Stimulated activated CD8-positive, alpha-beta memory T cell treated with anti-CD3 and anti-CD28 coated beads, Interleukin-7, amount 100 ng/mL, for 1 hour (primary cell): Measurements from ENCODE around the gene FAM131C.
"Not testable (repeated sequence)": the region's sequence is repeated elsewhere in the genome, so short reads cannot be mapped to it uniquely, and the experiment has no call there.

Source experiments
- DNase-seq, 2 donors: peaks; one replicate each; pipeline ENCODE4 v3.0.0-alpha.2; 2020; ENCODE audit warnings: low read depth in 2 of 2

FAM131C gene

DNA sequence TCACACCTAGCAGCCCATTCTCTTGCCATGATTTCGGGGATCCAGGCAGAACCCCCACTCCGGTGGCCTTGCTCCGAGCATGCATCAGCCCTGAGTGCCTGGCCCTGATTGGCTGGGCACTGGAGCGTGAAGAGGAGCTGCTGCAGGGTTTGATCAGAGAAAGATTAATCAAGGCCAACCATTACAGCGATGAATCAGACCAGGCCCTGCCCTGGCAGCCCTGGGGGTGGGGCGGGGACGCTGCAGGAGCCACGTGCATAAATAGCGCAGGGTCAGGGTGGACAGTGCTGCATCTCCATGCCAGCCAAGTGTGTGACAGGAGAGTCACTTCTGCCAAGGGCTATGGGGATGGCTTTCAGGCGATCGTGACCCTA, 3.4 kb upstream of the FAM131C start:
- DNase-seq: no peak

DNA sequence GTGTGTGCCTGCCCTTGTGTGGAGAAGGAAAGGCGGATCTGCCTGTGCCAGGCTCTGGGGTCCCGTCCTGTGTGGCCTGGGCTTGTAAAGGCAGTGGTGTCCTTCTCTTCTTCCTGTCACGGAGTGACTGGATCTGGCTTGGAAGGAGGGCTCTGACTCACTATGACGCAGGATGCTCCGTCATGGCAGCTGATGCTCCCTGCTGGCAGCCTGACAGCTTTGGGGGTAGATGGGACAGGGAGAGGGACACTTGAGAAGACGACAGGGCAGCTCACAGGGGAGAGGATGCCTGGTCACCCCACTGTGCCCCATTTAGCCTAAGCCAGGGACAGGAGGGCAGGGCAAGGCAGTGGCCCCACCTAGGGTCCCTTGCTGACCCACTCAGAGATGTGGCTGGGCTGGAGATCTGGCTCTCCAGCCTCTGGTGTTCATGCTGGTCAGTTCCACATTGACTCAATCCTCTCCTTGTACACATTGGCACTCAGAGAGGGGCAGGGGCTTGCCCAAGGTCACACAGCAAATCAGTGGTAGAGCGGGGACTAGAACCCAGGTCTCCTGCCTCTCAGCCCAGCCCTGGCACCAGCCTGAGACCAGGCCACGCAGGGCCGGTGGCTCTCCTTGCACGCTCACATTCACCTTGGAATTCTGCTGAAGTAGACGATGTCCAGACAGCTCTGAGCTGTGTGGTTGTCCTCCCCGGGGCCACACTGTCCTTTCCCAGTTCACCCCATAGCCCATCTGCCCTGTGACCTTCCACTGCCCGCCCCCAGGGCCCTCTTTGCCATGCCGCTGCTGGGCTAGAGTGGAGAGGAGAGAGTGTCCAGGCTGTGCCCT, 2.8 kb upstream of the FAM131C start:
- DNase-seq: no peak

DNA sequence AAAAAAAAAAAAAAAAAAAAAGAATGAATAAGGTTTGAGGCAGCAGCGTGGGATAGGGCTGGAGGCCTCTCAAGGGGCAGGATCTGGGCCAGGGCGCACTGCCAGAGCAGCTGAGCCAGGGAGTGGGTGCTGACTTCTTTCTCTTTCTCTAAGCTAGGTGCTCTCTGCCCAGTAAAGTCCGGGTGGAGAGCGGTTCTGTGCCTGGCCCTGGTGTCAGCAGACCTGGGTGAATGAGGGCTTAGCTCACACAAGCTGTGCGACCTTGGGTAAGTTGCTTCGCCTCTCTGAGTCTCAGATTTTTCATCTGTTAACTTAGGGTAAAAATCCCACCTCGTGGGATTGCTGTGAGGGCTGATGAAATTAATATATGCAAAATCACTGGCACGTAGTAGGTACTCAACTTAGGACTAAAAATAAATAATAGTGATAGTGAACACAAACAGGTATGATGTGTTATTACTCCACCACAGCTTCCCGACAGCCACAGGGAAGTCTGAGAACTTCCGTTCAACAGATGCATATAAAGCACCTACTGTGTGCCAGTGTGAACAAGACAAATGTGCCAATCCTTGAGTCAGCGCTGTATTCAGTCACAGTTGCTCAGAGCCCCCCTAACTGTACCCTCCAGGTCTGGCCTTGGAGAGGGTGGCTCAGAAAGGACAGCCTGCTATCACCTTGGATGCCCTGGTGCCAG, 2.0 kb upstream of the FAM131C start:
- no peak for DNase-seq

DNA sequence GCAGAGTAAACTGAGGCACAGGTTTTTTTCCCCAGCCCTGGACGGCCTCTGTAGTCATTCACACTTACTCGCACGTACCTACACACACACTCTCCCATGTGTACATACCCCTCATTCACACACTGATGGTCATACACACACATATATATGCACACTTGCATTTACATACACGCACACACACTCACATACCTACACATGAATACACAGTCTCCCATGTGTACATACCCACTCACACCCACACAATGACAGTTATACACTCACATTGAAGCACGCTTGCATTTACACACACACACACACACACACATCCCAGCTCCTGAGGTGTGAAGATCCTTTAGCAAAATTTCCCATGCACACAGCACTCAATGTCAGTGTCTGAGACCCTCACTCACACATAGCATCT, 766 bp upstream of the FAM131C start:
- no peak for DNase-seq

DNA sequence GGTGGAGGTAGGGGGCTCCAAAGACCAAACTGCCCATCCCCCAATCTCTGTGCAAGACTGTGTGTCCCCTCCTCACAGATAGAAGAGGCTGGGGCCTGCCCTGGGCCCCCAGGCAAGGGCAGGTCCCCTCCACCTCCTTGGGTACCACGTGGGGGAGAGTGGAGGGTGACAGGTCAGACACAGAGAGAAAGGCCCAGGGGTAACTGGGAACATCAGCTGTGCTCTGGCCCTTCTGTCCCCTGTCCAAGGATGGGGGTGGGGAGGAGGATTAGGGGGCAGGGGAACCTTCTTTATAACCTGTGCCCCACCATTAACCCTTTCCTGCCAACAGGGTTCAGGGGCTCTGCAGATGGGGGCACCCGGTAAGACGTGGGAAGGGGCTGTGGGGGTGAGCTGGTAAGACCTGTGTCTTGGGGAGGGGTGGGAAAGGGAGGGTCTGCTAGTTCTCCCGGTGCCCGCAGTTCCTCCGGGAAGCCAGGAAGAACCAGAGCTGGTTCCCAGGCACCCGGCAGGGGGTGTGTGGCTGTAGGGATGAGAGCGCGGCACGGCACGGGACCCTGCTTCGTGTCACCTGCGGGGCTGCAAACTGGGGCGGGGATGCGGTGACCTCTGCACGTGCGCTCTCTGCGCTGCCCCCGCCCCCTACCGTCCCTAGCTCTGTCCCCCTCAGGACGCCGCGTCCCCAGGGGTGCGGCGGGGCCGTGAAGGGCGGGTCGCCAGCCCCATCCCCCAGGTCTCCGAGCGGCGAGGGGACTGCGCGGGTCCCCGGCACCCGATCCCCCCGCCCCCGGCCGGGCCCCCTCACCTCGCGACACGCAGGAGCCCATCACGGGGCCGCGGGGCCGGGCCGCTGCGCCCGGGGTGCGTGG, 601 bp downstream of the FAM131C start:
- no peak for DNase-seq

DNA sequence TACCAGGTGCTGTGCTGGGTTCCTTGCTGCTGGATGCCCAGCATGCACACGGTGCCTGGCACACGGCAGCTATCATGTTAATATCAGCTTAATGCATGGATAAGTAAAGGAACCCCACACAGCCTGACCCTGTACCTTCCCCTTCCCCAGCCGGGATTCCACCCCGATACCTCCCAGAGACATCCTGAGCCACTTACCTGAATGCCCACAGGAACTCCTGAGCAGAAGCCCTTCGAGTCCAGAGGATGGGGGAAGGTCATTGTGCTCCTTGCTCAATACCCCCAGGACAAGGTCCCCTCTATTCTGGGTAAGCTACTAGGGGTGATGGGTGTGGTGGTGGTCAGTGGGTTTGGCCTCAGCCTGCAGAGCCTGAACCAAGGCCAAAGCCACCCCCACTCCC, 1.4 kb downstream of the FAM131C start:
- DNase-seq: no peak

DNA sequence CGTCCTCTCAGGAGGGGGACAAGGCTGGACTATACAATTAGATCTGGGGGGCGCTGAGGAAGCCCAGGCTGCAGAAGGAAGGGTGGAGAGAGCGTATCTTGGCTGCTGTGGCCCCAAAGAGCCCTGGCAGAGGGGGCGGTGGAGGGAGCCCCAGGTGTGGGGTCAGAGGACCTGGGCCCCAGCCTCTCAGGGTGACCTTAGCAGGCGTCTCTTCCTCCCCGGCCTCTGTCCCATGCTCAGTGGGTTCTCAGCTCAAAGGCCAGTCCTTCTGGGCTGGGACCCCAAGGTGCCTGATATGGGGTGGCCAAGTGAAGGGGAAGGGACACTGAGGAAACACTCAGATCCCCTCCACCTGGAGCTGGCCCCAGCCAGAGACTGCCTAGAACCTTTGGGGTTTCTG, 1.8 kb downstream of the FAM131C start:
- DNase-seq: no peak

DNA sequence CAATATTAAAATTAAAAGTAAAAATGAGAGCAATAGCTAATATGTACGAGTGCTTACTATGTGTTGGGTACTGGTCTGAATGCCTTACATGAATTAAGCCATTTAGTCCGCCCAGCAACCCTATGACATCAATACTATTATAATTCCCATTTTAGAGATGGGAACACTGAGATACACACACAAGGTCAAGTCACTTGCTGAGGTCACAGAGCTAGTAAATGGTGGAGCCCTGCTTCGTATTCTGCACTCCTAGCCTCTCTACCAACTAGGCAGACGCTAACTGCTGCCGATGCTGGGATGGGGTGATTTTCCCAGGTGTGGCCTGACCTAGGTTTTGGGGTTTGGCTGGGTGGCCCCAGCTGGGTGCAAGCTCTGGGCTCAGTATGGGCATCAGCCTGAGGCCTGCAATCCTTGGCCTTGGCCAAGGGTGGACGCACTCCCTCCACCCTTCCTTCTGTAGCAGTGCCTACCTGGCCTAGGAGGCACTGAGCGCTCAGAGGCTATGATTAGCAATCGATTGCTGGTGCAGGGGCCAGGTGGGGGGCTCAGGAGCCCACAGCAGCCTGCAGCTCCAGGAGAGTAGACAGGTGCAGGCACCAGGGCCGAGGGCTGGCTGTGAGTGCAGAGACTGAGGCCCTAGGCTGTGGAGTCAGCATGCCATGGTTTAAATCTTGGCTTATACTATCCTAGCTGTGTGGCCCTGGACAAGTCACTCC, 2.7 kb downstream of the FAM131C start:
- no peak for DNase-seq

DNA sequence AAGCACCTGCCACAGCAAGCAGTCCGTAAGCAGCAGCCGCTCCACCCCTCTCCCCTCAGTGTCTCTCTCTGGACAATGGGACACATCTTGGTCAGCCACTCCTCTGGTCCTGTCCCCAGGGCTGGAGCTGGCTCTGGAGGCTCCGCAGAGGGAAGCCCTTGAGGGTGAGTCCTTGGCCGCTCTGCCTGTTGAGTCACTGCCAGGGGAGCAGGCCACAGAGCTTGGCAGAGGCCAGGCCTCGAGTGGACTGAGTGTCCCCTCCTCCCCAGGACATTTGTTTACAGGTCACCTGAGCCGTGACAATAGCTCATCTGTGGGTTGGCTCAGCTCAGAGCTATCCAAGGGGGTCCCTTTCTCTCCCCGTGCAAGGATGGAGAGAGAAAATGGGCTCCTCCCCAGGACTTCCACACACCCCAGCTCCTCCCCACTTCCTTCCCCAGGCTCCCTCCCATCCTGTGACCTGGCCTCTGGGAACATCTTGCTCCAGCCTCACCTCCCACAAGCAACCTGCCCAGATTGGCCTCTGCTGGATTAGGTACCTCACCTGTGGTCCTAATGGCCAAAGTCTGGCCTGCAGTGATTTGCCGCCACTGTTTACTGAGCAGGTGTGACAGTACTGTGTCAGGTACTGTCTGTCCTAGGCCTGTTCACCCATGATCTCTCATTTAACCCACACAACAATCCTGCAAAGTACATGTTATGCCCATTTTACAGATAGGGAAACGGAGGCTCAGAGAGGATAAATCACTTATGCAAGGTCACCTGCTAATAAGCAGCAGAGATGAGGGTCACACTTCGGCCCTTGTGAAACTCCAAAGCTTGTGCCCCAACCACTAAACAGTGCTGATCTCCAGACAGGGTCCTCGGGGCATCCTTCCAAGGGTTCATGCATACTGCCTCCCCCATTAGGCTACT, 4.8 kb downstream of the FAM131C start:
- no peak for DNase-seq

DNA sequence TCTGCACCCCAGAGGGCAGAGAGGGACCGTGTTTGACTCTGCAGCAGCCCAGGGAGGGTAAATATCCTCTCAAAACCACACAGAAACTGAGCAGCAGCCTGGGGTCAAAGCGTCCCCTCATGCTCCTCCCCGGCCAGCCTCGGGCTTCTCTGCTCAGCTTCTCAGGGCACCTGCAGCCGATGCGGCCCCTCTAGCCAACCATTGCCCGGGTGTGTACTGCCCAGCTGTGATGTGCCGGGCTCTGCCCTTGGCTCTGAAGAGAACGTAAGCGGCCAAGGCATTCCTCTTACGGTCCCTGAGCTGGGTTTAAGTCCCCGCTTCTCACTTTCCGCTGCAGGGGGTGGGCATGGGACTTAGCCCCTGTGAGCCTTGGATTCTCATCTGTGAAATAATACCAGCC, 5.5 kb downstream of the FAM131C start:
- no peak for DNase-seq

DNA sequence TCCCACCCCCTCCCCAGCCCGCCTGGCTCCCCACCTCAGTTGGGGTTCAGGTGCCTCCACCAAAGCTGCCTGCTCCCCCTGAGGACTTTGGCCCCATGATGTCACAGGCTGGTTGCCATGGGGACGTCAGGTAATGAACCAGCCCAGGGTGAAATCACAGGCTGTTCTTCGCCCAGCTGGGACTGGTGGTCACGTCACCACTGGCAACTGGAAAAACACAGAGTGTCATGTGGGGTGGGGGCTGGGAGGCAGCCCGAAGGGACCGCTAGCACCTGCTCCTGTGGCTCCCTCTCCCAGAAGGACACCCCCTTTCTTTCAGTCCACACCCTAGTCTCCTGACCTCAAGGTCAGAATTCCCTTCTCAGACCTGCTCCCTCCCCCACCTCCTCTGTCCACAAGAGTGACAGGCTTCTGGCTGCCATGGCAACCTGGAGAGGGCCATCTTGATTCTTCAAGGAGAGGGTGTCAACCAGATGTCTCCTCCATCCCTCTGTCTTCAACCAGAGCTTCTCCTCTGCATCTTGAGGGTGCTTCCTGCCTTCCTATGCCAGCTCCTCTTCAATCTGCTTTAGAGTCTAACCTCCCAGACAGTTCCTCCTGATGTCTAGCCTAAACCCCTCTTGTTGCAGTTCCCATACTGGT, 6.2 kb downstream of the FAM131C start:
- DNase-seq: no peak

DNA sequence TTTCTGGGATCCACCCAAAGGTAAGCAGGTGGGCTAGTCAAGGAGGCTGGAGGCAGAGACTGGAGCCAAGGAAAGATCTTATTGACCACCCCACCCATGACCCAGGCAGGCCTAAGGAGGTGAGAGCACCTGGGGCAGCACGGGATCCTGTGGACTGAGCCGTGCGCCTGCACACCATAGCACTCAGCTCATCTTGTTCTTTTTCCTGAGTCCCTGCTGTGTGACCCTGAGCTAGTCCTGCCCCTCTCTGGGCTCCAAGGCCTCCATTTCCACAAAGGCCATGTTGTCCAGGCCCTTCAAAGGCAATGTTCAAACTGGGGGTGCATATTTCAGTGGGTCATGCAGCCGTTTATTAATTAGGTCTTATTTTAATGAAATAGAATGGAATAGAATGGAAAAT, 7.2 kb downstream of the FAM131C start:
- DNase-seq: no peak

DNA sequence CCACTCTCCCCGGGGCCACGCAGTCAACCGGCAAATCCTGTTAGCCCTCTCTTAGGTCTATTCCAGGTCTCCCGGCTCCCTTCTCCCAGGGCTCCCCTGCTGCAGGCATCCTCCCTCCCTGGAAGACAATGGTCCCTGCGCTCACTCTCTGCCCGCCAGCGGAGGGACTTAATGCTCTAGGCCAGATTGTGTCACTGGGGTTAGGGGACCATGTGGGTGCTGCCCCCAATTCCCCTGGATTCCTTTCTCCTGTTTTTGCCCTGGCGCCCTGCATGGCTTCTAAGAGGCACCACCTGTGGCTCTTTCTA, 8.2 kb downstream of the FAM131C start:
- no peak for DNase-seq

DNA sequence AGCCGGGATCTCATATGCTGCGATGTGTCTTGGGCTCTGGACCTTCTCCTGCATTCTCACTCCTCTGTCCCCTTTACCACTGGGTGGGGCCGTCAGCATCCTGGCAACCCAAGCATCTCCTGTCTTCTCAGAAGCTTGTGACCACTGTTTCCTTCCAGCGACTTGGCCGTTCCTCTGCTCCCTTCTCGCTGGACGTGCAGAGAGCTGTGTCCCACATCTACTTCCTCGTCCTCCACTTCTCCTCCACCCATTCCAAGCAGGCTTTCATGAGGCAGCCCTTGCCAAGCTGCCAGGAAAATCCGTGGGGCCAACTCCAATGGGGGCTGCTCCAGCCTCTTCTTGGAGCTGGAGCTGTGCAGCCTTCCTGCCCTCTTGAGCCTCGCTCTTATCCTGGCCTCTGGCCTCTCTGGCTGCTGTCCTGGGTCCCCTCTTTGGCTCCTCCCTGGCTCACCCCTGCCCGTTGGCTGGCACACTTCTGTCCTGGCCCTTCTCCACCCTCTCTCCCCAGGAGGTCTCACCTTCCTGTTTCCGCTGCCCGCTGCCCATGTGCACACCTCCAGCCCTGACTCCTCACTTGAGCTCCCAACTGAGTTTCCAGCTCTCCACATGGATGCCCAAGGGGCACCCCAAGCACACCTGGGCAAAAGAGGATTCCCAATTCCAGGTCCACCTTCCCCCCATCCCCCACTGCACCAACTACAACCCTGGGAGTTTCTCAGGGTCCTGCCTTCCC, 8.7 kb downstream of the FAM131C start:
- DNase-seq: no peak

DNA sequence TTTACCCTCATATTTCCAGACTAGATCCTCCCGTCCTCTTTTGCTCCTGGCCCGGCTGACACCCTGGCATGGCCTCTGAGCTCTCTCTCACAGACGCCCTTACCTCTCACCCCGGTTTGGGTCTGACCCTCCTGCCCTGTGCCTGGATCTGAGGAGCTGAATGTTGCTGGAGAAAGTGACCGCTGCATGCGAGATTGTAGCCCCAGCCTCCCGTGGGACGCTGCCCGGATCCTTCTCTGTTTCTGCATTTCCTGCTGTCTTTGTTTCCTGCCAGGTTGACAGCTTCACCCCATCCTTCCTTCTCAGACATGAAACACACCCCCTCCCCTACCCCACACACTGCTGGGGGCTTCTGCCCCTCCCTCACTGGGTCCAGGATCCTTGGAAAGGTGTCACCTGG, 9.5 kb downstream of the FAM131C start:
- no peak for DNase-seq

DNA sequence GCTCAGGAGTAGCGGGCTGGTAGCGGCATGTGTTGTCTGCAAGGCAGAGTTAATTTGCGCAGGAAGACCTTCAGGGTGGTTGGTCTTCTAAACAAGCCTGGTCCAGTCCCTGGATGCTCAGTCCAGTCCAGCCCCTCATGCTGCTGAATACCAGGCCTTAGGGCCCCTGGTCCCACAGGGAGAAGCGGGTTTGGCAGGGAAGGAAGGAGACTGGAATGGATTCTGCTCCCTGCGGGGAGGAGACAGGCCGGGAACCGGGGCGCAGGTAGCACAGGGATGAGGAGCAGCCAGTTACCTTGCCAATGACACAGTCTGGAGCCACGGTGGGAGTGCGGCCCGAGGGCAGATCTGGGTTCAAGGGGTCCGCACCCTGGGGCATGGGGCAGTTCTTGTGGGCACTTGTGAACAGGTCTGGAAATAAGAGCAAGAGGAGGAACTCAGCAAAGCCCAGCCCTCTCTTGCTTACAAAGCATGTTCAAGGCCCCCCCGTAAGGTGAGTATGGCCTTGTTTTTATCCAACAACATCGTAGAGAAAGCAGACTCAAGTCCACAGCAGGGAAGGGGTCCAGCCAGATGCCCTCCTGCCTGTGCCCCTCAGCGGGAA, 10.1 kb downstream of the FAM131C start:
- no peak for DNase-seq

DNA sequence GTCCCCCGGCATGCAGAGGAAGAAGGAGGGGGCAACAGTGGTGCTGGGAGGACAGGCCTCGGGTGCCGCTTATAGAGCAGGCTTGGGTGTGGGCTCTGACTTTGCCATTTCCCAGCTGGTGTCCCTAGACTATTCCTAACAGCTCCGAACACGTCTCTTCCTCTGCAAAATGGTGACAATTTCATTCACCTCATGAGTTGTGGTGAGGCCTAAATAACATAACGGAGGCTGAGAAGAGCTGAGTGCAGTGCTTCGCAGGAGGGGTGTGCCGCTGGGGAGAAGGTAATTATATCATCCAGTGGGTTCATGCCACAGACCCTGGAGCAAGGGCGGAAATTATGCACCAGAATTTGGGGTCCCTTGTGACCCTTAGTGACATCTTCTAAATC, 10.8 kb downstream of the FAM131C start:
- DNase-seq: not testable (repeated sequence)

DNA sequence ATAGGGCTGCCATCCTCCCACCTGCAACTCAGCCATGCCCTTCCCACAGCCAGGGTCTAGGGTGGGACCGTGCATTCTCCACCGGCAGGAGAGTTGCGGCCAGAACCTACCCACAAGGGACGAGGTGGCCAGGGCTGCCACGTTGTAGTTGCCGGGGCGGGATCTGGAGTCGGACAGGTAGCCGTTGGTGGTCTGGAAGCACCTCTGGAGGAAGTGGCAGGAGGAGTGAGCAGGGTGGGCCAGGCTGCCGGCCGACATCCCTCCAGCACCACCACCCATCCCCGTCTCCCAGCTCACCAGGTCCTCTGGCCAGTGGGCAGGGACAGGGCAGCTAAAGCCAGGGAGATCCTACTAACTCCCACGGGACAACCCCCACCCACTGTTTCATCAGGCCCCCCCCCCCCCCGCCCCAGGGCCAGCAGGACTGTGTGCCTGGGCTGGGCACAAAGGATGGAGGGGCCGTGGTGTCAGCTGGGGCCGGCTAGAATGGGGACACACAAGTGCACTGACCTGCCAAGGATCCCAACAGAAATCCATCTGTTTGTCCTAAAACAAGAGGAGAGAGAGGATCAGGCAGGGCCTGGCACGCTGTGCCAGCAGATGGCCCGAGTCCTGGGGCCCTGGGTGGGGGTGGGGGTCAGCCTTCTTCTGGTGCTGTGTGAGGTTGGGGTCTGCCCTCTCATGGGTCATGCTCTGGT, 11.3 kb downstream of the FAM131C start:
- DNase-seq: not testable (repeated sequence)

DNA sequence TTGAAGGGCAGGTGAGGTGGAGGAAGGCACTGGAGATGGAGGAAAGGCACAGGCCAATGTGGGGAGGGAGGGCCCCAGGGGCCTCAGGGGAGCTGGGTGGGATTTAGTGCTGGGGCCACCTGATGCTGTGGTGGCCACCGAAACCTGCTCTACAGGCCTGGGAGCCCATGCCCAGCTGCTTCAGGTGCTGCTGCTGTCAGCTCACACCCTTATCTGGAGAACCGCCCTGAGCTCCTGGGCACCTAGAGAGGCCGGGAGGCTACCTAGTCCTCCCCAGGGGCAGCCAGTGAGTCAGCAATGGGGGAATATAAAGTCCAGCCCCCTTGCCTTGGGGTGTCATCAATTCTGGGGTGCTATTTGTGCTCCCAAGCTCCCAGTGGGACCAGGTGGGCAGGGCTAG, 12.2 kb downstream of the FAM131C start:
- no peak for DNase-seq
